H9 (cell line): Measurements from ENCODE around the gene WDR70. TPM values are rescaled to one million over a fixed set of nuclear protein-coding genes. Genes with fewer than 3 reads are reported as not detected.

ENCODE experiments used
- DNase-seq: peaks from one replicate; pipeline ENCODE4 v3.0.0-alpha.2; 2017
- H2AFZ ChIP-seq: one replicate; pipeline ENCODE4 v1.6.1; 2013; ENCODE audit warnings: mild to moderate bottlenecking, low read length, control low read depth, moderate library complexity
- H2AK5ac ChIP-seq: 2 replicates; pipeline ENCODE4 v1.6.1; 2013; ENCODE audit warnings: low read length, control low read depth, mixed read lengths; ENCODE audit not compliant: insufficient read length
- H2BK120ac ChIP-seq: one replicate; pipeline ENCODE4 v1.6.1; 2013; ENCODE audit warnings: low read depth, mild to moderate bottlenecking, low read length, control low read depth, inconsistent platforms; ENCODE audit not compliant: poor library complexity, severe bottlenecking
- H2BK12ac ChIP-seq: 2 replicates; pipeline ENCODE4 v1.6.1; 2013; ENCODE audit warnings: low read length, control low read depth, mixed read lengths, low read depth; ENCODE audit not compliant: insufficient read length
- H2BK15ac ChIP-seq: 2 replicates; pipeline ENCODE4 v1.6.1; 2013; ENCODE audit warnings: low read depth, low read length, control low read depth
- H2BK20ac ChIP-seq: one replicate; pipeline ENCODE4 v1.6.1; 2013; ENCODE audit warnings: low read depth, mild to moderate bottlenecking, low read length, control low read depth, inconsistent platforms; ENCODE audit not compliant: poor library complexity, severe bottlenecking
- H2BK5ac ChIP-seq: 2 replicates; pipeline ENCODE4 v1.6.1; 2013; ENCODE audit warnings: low read length, control low read depth, mixed read lengths; ENCODE audit not compliant: insufficient read length
- H3K14ac ChIP-seq: 2 replicates; pipeline ENCODE4 v1.6.1; 2013; ENCODE audit warnings: low read length, control low read depth; ENCODE audit not compliant: insufficient read depth
- H3K18ac ChIP-seq: 2 replicates; pipeline ENCODE4 v1.6.1; 2013; ENCODE audit warnings: low read depth, mild to moderate bottlenecking, mixed read lengths, low read length, control low read depth; ENCODE audit not compliant: insufficient read length
- H3K23ac ChIP-seq: 2 replicates; pipeline ENCODE4 v1.6.1; 2013; ENCODE audit warnings: low read length, control low read depth, mixed read lengths, low read depth; ENCODE audit not compliant: insufficient read length
- H3K23me2 ChIP-seq: 2 replicates; pipeline ENCODE4 v1.6.1; 2013; ENCODE audit warnings: low read depth, mild to moderate bottlenecking, mixed read lengths, low read length, control low read depth; ENCODE audit not compliant: insufficient read length, poor library complexity, severe bottlenecking
- H3K27ac ChIP-seq: 2 replicates; pipeline ENCODE4 v1.5.1; 2013; ENCODE audit warnings: low read length, control low read depth, mixed read lengths, low read depth; ENCODE audit not compliant: insufficient read length
- H3K27me3 ChIP-seq: 2 replicates; pipeline ENCODE4 v1.6.1; 2013; ENCODE audit warnings: low read length, control low read depth, inconsistent platforms; ENCODE audit not compliant: insufficient read depth
- H3K4ac ChIP-seq: 2 replicates; pipeline ENCODE4 v1.6.1; 2013; ENCODE audit warnings: low read depth, mild to moderate bottlenecking, control low read depth, inconsistent platforms, low read length, moderate library complexity
- H3K4me1 ChIP-seq: 2 replicates; pipeline ENCODE4 v1.6.1; 2013; ENCODE audit warnings: low read length, control low read depth, inconsistent platforms; ENCODE audit not compliant: insufficient read depth
- H3K4me2 ChIP-seq: 2 replicates; pipeline ENCODE4 v1.6.1; 2013; ENCODE audit warnings: low read length, control low read depth, mixed read lengths; ENCODE audit not compliant: insufficient read length, insufficient read depth
- H3K56ac ChIP-seq: 2 replicates; pipeline ENCODE4 v1.6.1; 2013; ENCODE audit warnings: low read depth, mild to moderate bottlenecking, mixed read lengths, low read length, control low read depth; ENCODE audit not compliant: insufficient read length
- H3K79me1 ChIP-seq: 2 replicates; pipeline ENCODE4 v1.6.1; 2013; ENCODE audit warnings: low read depth, mild to moderate bottlenecking, moderate library complexity, low read length, control low read depth, inconsistent platforms; ENCODE audit not compliant: insufficient read depth, poor library complexity, severe bottlenecking
- H3K79me2 ChIP-seq: 2 replicates; pipeline ENCODE4 v1.6.1; 2013; ENCODE audit warnings: low read length, control low read depth, inconsistent platforms; ENCODE audit not compliant: insufficient read depth
- H3K9ac ChIP-seq: 2 replicates; pipeline ENCODE4 v1.6.1; 2013; ENCODE audit warnings: low read length, control low read depth, mixed read lengths; ENCODE audit not compliant: insufficient read length; ENCODE audit errors: extremely low read depth
- H3K9me3 ChIP-seq: one replicate; pipeline ENCODE4 v1.6.1; 2013; ENCODE audit warnings: low read depth, low read length, inconsistent platforms; ENCODE audit not compliant: control insufficient read depth
- H3T11ph ChIP-seq: one replicate; pipeline ENCODE4 v1.6.1; 2013; ENCODE audit warnings: mild to moderate bottlenecking, low read length, control low read depth, inconsistent platforms
- H4K20me1 ChIP-seq: one replicate; pipeline ENCODE4 v1.6.1; 2013; ENCODE audit not compliant: control insufficient read depth, insufficient read length, insufficient read depth
- H4K5ac ChIP-seq: 2 replicates; pipeline ENCODE4 v1.6.1; 2013; ENCODE audit warnings: low read depth, mild to moderate bottlenecking, mixed read lengths, low read length, control low read depth; ENCODE audit not compliant: insufficient read length
- H4K8ac ChIP-seq: replicated peaks from 2 replicates; pipeline ENCODE4 v1.6.1; 2013; ENCODE audit warnings: low read length, control low read depth, mixed read lengths, low read depth; ENCODE audit not compliant: insufficient read length
- H4K91ac ChIP-seq: 2 replicates; pipeline ENCODE4 v1.6.1; 2013; ENCODE audit warnings: low read depth, mild to moderate bottlenecking, moderate library complexity, mixed read lengths, low read length, control low read depth; ENCODE audit not compliant: insufficient read length
- H3K27ac Mint-ChIP-seq, 3 experiments: 2 replicates in 2 of 3; 3 replicates in 1 of 3; pipeline ENCODE4 v1.8.0; 2020 to 2021; ENCODE audit warnings: mixed read lengths in 3 of 3, mild to moderate bottlenecking in 1 of 3, moderate library complexity in 1 of 3
- H3K27me3 Mint-ChIP-seq: 2 replicates; pipeline ENCODE4 v1.8.0; 2021; ENCODE audit warnings: low read depth, mild to moderate bottlenecking, moderate library complexity, mixed read lengths
- H3K36me3 Mint-ChIP-seq, 3 experiments: 2 replicates in 2 of 3; 3 replicates in 1 of 3; pipeline ENCODE4 v1.8.0; 2020 to 2021; ENCODE audit warnings: low read depth in 3 of 3, mixed read lengths in 3 of 3; ENCODE audit not compliant: insufficient read depth in 1 of 3
- H3K4me1 Mint-ChIP-seq, 2 experiments: 2 replicates each; pipeline ENCODE4 v1.8.0; 2020; ENCODE audit warnings: mixed read lengths in 2 of 2
- H3K4me3 Mint-ChIP-seq, 2 experiments: 2 replicates in 1 of 2; 3 replicates in 1 of 2; pipeline ENCODE4 v1.8.0; 2020 to 2021; ENCODE audit warnings: mild to moderate bottlenecking in 2 of 2, mixed read lengths in 2 of 2, moderate library complexity in 1 of 2
- H3K9me3 Mint-ChIP-seq, 2 experiments: 2 replicates in 1 of 2; 3 replicates in 1 of 2; pipeline ENCODE4 v1.8.0; 2020; ENCODE audit warnings: mild to moderate bottlenecking in 2 of 2, mixed read lengths in 2 of 2, moderate library complexity in 1 of 2
- CTCF ChIP-seq: fragments of 200-600 bp; sonication (generic); conservative IDR thresholded peaks from 3 replicates; pipeline ENCODE4 v1.8.0; 2021; ENCODE audit warnings: antibody characterized with exemption, mild to moderate bottlenecking
- WGBS: extraction: QIAGEN DNeasy Blood & Tissue Kit; methylation state at CpG from one replicate; pipeline ENCODE4 v1.1.7; 2013; ENCODE audit warnings: missing lambda C conversion rate, low lambda C conversion rate, mixed read lengths; ENCODE audit not compliant: insufficient read length; ENCODE audit errors: extremely low coverage; 5-methylcytosine and 5-hydroxymethylcytosine counted together
- total RNA-seq: library from RNA; stranded (reverse); gene quantifications from 2 replicates; pipeline ENCODE4 v1.2.1, GENCODE V29; 2021

Gene WDR70
- total RNA-seq, 1 experiment from 2014 or later, result 38.1 TPM

GRCh38 chr5:37552161-37552560 is 173.0 kb downstream of the WDR70 start:
- no peak overlapping the region for H2AFZ ChIP-seq
- H3T11ph ChIP-seq, result no peak overlapping the region
- H3K27ac ChIP-seq, result no peak overlapping the region
- no peak overlapping the region for H2AK5ac ChIP-seq
- H3K4ac ChIP-seq, result no peak overlapping the region
- H3K56ac ChIP-seq, result no peak overlapping the region
- no peak overlapping the region for H3K4me2 ChIP-seq
- H2BK5ac ChIP-seq, result no peak overlapping the region
- no peak overlapping the region for H4K5ac ChIP-seq
- H2BK12ac ChIP-seq, result no peak overlapping the region
- H4K8ac ChIP-seq, result no peak overlapping the region
- Mint-ChIP-seq H3K4me1 (peaks cover 0 to 12% of the 10 kb centered on the region in 2 experiments; a peak in 2 of 4 replicates), H3K27ac (no peak overlapping the region; a peak in 1 of 7 replicates), H3K27me3 (no peaks in the 10 kb centered on the region), H3K4me3 (no peak overlapping the region), H3K36me3 (no peaks in the 10 kb centered on the region), H3K9me3 (no peaks in the 10 kb centered on the region)
- H3K23me2 ChIP-seq, result no peaks in the 10 kb centered on the region
- H4K20me1 ChIP-seq, result no peaks in the 10 kb centered on the region
- DNase-seq, result no peak
- H3K14ac ChIP-seq, result no peak overlapping the region
- no peaks in the 10 kb centered on the region; the same call in 1 of the 2 replicates for H3K4me1 ChIP-seq
- WGBS, result no CpG with 5 or more reads among the region's 3 CpGs
- H2BK120ac ChIP-seq, result no peak overlapping the region
- no peaks in the 10 kb centered on the region for H3K79me2 ChIP-seq
- H3K23ac ChIP-seq, result no peak overlapping the region
- H4K91ac ChIP-seq, result no peak overlapping the region
- no peak overlapping the region for H3K18ac ChIP-seq
- H3K9me3 ChIP-seq, result no peaks in the 10 kb centered on the region
- H2BK15ac ChIP-seq, result no peak overlapping the region
- no peaks in the 10 kb centered on the region for H3K27me3 ChIP-seq
- H2BK20ac ChIP-seq, result no peak overlapping the region
- no peaks in the 10 kb centered on the region for H3K79me1 ChIP-seq
- no peak overlapping the region for H3K9ac ChIP-seq
- TF ChIP-seq CTCF, result no peak
